NCI-H446 (cell line): ENCODE measurements around the gene CCSER2.
"Not testable (repeated sequence)": the region's sequence is repeated elsewhere in the genome, so short reads cannot be mapped to it uniquely, and the experiment has no call there.

Experiments
- DNase-seq, 2 experiments: peaks; one replicate each; lab custom pipeline; 2025; lab: John Stamatoyannopoulos, UW

The CCSER2 gene

GRCh38 chr10:84347575-84348002 lies 19.2 kb downstream of the CCSER2 start:
- DNase-seq = not testable (repeated sequence)

DNA sequence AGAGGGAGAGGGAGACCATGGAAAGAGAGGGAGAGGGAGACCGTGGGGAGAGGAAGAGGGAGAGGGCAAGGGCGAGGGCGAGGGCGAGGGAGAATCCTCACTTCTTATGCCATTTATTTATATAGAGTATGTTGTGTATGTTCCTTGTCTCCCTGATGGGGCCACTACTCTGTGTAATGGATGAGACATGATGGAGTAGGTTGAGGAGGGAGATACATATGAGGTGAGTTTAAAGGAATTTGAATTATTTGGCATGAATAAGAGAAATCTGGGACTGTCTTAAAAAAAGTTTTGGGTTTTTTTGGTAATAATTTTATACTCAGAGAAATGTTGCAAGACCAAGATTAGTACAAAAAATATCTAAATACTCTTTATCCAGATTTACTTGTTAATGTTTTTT lies 20.1 kb downstream of the CCSER2 start:
- no peak for DNase-seq

DNA sequence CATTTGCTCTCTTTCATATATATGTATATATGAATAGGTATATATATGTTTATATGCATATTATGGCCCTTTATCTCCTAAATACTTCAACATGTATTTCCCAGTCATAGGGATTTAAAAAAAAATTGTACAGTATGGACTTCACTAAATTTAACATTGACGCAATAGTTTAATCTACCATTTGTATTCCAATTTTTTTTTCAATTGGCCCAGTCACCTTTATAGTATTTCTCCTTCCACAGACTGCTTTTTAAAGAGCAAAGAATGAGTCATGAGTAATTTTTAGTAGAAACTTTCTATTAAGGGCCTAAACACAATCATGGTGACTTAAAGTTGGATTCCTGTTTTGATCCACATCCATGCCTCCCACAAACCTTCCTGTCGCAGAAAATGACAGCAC lies 20.5 kb downstream of the CCSER2 start:
- no peak for DNase-seq

- peak in 1 of 2 experiments; percentile 30 for DNase-seq
Observed at GRCh38 chr10:84352251-84352842, 24.0 kb downstream of the CCSER2 start.

DNA sequence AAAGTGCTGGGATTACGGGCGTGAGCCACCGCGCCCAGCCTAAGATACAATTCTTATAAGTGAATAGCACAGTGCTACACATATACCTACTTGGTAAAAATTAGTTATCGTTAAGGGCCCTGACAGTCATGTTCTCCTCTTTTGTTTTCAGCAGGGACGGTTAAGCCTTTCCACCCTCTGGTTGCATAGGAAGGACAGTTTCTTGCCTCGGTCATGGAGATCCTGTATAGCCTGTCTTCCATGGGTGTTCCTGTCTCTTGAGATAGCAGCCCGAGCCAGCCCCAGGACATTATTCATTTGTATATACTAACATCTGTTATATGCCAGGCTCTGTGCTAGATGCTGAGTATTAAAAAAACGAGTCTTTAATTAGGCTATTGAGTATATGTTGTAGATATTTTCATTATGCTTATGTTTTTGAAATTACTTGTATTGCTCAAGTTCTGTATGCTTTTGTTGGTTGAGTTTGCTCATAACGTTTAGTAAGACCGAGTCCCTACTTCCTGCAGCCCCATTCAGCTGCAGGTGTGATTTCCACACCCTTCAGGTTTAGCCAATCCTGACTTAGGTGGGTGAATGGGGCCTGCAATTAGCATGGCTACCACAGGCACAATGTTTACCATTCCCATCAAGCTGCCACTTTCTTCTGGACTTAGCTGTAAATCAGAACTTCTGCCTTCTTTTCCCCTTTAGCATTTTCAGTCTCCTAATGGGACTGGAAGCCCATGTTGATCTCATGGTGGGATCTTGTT lies 24.8 kb downstream of the CCSER2 start:
- no peak for DNase-seq

DNA sequence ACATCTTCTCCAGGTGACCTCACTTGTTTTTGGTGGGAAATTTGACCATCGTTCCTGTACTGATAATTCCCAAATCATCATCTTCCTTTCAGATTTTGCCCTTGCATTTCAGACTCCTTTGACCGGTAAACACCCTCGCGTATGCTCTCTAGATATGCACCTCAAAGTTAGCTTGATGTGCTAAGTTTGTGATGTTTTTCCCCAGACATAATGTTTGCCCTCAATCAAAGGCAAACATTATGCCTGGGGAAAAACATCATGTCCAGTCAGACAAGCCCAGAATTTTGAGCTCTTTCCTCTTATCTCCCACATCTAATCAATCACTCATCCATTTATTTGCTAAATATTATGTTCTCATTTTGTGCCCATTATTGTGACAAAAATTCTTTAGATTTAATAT lies 26.2 kb downstream of the CCSER2 start:
- no peak for DNase-seq

GRCh38 chr10:84355106-84355505 lies 26.7 kb downstream of the CCSER2 start:
- no peak for DNase-seq

- DNase-seq = no peak
Observed at GRCh38 chr10:84356928-84357327, 28.5 kb downstream of the CCSER2 start.

DNA sequence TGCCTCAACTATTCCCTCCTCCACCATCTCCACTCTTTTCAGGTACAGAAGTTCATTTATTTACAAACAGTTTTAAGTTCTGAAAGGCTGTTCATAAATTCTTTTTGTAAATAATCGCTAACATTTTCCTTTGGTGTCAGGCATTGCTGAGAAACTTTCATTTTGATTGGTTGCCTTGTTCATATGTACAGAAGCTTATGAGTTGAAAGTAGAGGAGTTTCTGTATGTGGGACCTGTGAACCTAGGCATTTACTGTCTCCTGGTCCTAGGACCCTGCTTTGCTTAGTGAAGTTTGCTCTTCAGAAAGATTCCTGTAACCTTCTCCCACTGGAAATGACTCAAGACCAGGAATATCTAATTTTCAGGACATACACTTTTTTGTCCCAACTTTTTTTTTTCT lies 30.4 kb downstream of the CCSER2 start:
- no peak for DNase-seq

- no peak for DNase-seq
Observed at GRCh38 chr10:84360637-84361365, 32.4 kb downstream of the CCSER2 start.

DNA sequence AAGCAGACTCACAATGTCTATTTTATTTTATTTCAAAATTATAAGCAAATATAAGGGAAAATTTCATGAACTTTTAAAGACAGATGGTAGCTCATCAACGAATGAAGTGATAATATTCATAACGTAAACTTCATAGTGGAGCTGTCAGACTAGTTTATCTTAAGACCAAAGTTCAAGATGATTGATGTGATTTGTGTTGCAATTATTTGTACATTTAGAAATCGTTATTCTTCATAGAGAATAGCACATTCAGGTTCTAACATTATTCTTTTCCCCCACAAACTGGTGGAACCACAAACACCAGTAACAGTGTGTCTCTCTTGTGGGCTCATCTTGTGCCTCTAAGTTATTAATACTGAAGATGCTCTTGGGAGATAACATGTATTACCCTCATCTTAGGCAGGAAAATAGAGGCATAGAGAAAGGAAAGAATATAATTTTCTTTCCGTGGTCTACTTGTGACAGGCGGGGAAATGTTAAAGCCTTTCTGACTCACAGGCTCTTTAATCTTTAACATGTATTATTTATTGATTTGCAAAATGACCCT lies 37.0 kb downstream of the CCSER2 start:
- no peak for DNase-seq

GRCh38 chr10:84366041-84366440 lies 37.7 kb downstream of the CCSER2 start:
- DNase-seq = no peak

- no peak for DNase-seq
Observed at GRCh38 chr10:84367256-84367655, 38.9 kb downstream of the CCSER2 start.

DNA sequence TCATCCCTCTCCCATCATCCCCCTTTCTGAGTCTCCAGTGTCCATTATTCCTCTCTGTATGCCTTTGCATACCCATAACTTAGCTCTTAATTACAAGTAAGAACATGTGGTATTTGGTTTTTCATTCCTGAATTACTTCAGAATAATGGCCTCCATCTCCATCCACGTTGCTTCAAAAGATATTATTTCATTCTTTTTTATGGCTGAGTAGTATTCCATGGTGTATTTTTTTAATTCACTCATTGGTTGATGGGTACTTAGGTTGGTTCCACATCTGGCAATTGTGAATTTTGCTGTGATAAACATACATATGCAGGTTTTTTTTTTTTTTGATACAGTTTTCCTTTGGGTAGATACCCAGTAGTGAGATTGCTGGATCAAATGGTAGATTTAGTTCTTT lies 40.4 kb downstream of the CCSER2 start:
- DNase-seq = no peak

GRCh38 chr10:84370283-84370682 lies 41.9 kb downstream of the CCSER2 start:
- no peak for DNase-seq

DNA sequence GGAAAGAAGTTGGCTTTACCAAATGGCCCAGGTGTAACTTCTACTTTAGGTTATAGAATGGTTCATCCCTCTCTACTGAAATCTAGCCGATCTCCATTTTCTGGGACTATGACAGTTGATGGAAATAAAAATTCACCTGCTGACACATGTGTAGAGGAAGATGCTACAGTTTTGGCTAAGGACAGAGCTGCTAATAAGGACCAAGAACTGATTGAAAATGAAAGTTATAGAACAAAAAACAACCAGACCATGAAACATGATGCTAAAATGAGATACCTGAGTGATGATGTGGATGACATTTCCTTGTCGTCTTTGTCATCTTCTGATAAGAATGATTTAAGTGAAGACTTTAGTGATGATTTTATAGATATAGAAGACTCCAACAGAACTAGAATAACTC lies 43.6 kb downstream of the CCSER2 start:
- DNase-seq = no peak

GRCh38 chr10:84373000-84373399 lies 44.6 kb downstream of the CCSER2 start:
- no peak for DNase-seq

- DNase-seq = no peak
Observed at GRCh38 chr10:84374455-84374854, 46.1 kb downstream of the CCSER2 start.

GRCh38 chr10:84375011-84375410 lies 46.6 kb downstream of the CCSER2 start:
- peak in 1 of 2 experiments; percentile 60 for DNase-seq

DNA sequence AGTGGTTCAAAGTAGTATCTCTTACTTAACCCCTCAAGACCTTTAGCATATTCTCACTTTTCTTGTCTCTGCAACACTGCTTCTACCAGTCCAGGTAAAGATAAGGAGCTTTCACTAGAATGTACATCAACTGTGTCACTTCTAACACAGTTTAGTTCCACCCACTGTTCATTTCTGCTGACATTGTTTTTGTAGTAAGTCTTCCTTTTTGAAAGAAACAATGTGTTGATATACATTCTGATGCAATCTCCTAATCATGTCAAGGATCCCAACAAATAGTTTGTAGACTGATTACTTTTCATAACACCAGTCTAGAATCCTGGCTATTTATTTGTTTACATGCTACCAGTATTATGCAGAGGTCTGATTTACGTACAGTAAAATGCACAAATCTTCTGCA lies 47.5 kb downstream of the CCSER2 start:
- no peak for DNase-seq

DNA sequence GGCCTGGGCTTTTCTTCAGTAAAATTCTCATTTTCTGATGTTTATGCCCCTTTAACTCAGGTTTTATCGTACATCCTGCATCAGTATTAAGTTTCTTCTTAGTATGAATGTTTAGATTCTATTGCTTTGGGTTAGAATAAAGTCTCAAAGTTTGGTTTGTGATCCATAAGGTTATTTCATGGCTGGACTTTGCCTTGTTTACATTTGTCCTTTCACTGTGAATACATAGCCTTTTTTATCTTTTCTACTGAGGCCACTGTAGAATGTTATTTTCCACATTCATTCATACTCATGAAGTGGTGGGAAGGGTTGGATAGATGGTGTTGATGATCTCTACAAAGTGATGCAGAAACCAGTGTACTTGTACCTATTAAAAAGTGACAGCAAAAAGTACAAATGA lies 59.8 kb downstream of the CCSER2 start:
- no peak for DNase-seq

DNA sequence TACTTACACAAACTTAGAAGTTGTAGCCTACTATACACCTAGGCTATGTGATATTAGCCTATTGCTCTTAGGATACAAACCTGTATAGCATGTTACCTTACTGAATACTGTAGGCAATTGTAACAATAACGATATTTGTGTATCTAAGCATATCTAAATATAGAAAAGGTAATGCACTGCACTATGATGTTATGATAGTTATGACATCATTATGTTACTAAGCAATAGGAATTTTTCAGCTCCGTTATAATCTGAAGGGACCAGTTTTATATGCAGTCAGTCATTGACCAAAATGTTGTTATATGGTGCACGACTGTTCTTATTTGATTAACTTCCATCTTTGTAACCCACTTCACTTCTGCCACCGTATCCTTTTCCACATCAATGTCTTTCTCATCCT lies 62.0 kb downstream of the CCSER2 start:
- no peak for DNase-seq

GRCh38 chr10:84391326-84391725 lies 62.9 kb downstream of the CCSER2 start:
- DNase-seq = peak; percentile 23 to 46
